Choroid plexus epithelial cell (primary cell): ENCODE measurements around the gene YWHAE.
"Not testable (repeated sequence)": the region's sequence is repeated elsewhere in the genome, so short reads cannot be mapped to it uniquely, and the experiment has no call there.

ENCODE experiments used
- DNase-seq: peaks from one replicate; pipeline ENCODE4 v3.0.0-alpha.2; 2010; ENCODE audit warnings: low read depth
- H3K4me3 ChIP-seq: 2 replicates; pipeline ENCODE4 v1.5.1; 2011; ENCODE audit warnings: low read depth, mild to moderate bottlenecking, control low read depth, low read length, moderate library complexity
- CTCF ChIP-seq: conservative IDR thresholded peaks from 2 replicates; pipeline ENCODE4 v1.5.1; 2011; ENCODE audit warnings: low read depth, mild to moderate bottlenecking, control low read depth, inconsistent platforms, low read length, moderate library complexity

YWHAE gene

GRCh38 chr17:1379208-1379929, 20.7 kb downstream of the YWHAE start:
- no peak overlapping the region for H3K4me3 ChIP-seq
- DNase-seq, result no peak
- no peak for TF ChIP-seq CTCF

- not testable (repeated sequence) for H3K4me3 ChIP-seq
Measured at GRCh38 chr17:1378476-1378860, 21.6 kb downstream of the YWHAE start.

GRCh38 chr17:1377334-1377733, 22.7 kb downstream of the YWHAE start:
- H3K4me3 ChIP-seq, result no peak overlapping the region
- DNase-seq, result no peak
- TF ChIP-seq CTCF, result no peak

More at GRCh38 chr17:1378476-1378860, 21.6 kb downstream of the YWHAE start:
- DNase-seq, result not testable (repeated sequence)

GRCh38 chr17:1376061-1376460, 24.0 kb downstream of the YWHAE start:
- H3K4me3 ChIP-seq, result no peak overlapping the region
- no peak for DNase-seq
- no peak for TF ChIP-seq CTCF

GRCh38 chr17:1375615-1376014, 24.4 kb downstream of the YWHAE start:
- no peak for TF ChIP-seq CTCF
- DNase-seq, result no peak
- no peak overlapping the region for H3K4me3 ChIP-seq

GRCh38 chr17:1374431-1375177, 25.4 kb downstream of the YWHAE start:
- no peak overlapping the region for H3K4me3 ChIP-seq
- no peak for TF ChIP-seq CTCF
- no peak for DNase-seq

GRCh38 chr17:1373707-1374237, 26.2 kb downstream of the YWHAE start:
- DNase-seq, result no peak
- no peak for TF ChIP-seq CTCF
- no peak overlapping the region for H3K4me3 ChIP-seq
